Cortex of kidney (tissue), 1 donor: ENCODE data around the gene CYCS.
"Not testable (repeated sequence)": the region's sequence is repeated elsewhere in the genome, so short reads cannot be mapped to it uniquely, and the experiment has no call there.

ENCODE experiments used
- DNase-seq: peaks from one replicate; lab custom pipeline; 2025; lab: John Stamatoyannopoulos, UW

The CYCS gene

GRCh38 chr7:25125137-25125946 is at the start of gene CYCS:
Gene CYCS (minus strand): TSS chr7:25125260. CDS start chr7:25124119, 1,141 bp downstream.
- peak; percentile 64 for DNase-seq

GRCh38 chr7:25173184-25173583 is 48.1 kb upstream of the CYCS start:
- no peak for DNase-seq

GRCh38 chr7:25171516-25171915 is 46.5 kb upstream of the CYCS start:
- no peak for DNase-seq

- no peak for DNase-seq
Measured at GRCh38 chr7:25171071-25171470, 46.0 kb upstream of the CYCS start.

GRCh38 chr7:25169683-25170082 is 44.6 kb upstream of the CYCS start:
- no peak for DNase-seq

GRCh38 chr7:25168145-25168544 is 43.1 kb upstream of the CYCS start:
- DNase-seq = no peak

GRCh38 chr7:25167262-25167843 is 42.3 kb upstream of the CYCS start:
- DNase-seq = no peak

- DNase-seq = not testable (repeated sequence)
Measured at GRCh38 chr7:25159983-25160596, 35.0 kb upstream of the CYCS start.

- DNase-seq = no peak
Measured at GRCh38 chr7:25158966-25159365, 33.9 kb upstream of the CYCS start.

GRCh38 chr7:25151773-25152172 is 26.7 kb upstream of the CYCS start:
- no peak for DNase-seq

GRCh38 chr7:25149836-25150235 is 24.8 kb upstream of the CYCS start:
- no peak for DNase-seq

- no peak for DNase-seq
Measured at GRCh38 chr7:25148772-25149575, 23.9 kb upstream of the CYCS start.

GRCh38 chr7:25143763-25144162 is 18.7 kb upstream of the CYCS start:
- no peak for DNase-seq

- DNase-seq = no peak
Measured at GRCh38 chr7:25139536-25139935, 14.5 kb upstream of the CYCS start.

GRCh38 chr7:25134358-25135010 is 9.4 kb upstream of the CYCS start:
- no peak for DNase-seq

- no peak for DNase-seq
Measured at GRCh38 chr7:25132430-25132829, 7.4 kb upstream of the CYCS start.

GRCh38 chr7:25126751-25127150 is 1.7 kb upstream of the CYCS start:
- no peak for DNase-seq

GRCh38 chr7:25124465-25125136 is 459 bp downstream of the CYCS start:
- no peak for DNase-seq

- no peak for DNase-seq
Measured at GRCh38 chr7:25122373-25122772, 2.7 kb downstream of the CYCS start.

GRCh38 chr7:25121599-25121998 is 3.5 kb downstream of the CYCS start:
- no peak for DNase-seq

GRCh38 chr7:25119102-25119501 is 6.0 kb downstream of the CYCS start:
- no peak for DNase-seq
